HG03354 (cell line): ENCODE data around the gene B3GNT3.

Source experiments
- ATAC-seq: cut with Tn5 transposase; IDR thresholded peaks from one replicate; pipeline ENCODE4 v1.9.1; 2021; ENCODE audit warnings: mild to moderate bottlenecking; ENCODE audit not compliant: unreplicated experiment, poor library complexity, severe bottlenecking

The B3GNT3 gene

GRCh38 chr19:17794731-17795494 is at the start of gene B3GNT3:
B3GNT3 (plus strand) TSS chr19:17795138; CDS start chr19:17807808, 12,670 bp downstream.
- ATAC-seq: no peak

- ATAC-seq: peak; percentile 74
Measured at GRCh38 chr19:17747205-17748098, 47.5 kb upstream of the B3GNT3 start.

DNA sequence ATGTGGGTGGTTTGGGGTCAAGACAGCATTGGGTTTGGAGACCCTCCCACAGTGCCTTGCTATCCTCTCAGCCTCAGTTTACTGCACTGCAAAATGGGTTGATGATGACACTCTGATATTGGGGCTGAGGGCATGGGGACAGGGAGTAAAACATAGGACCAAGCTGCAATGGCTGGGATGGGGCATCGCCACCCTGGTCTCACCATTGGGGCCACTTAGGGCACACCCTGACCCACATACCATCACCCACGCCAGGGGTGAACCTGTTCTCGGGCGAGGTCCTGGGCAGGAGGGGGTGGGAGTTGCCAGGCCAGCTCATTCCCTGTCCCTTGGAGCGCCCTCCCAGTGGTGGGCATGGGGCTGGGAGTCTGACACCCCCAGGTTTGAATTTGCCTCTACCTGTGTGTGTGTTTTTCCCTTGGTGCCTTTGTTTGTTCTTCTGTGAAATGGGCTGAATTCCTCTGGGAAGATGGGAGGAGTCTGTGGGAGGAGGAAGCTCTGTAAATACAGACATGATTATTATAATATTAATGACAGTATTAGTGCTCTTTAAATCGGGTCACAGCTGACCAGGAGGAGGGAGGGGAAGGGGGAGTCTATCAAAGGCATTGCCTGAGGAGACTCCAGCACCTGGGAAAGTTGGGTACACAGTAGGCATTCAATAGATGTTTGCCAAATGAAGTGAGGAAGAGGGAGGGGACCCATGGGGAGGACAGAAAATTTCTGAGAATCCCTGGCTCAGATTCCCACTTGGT is 45.9 kb upstream of the B3GNT3 start:
- ATAC-seq: no peak

DNA sequence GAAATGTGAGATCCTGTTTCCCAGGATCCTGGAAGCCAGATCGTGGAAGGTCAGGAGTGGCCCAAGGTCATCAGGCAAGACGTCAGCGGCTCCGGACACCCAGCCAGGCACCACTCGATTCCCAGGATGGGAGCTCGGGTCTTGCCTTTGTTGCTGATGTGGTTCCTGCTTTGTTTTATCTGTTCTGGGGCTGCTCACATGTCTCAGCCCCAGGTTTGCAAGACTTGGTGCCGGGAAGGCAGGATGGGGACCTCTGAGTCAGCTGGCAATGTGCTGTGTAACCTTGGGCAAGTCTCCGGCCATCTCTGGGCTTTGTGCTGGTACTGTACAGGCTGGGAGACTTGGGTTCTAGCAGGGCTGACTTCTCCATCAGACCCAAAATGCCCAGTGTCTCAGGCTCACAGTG is 45.0 kb upstream of the B3GNT3 start:
- no peak for ATAC-seq

DNA sequence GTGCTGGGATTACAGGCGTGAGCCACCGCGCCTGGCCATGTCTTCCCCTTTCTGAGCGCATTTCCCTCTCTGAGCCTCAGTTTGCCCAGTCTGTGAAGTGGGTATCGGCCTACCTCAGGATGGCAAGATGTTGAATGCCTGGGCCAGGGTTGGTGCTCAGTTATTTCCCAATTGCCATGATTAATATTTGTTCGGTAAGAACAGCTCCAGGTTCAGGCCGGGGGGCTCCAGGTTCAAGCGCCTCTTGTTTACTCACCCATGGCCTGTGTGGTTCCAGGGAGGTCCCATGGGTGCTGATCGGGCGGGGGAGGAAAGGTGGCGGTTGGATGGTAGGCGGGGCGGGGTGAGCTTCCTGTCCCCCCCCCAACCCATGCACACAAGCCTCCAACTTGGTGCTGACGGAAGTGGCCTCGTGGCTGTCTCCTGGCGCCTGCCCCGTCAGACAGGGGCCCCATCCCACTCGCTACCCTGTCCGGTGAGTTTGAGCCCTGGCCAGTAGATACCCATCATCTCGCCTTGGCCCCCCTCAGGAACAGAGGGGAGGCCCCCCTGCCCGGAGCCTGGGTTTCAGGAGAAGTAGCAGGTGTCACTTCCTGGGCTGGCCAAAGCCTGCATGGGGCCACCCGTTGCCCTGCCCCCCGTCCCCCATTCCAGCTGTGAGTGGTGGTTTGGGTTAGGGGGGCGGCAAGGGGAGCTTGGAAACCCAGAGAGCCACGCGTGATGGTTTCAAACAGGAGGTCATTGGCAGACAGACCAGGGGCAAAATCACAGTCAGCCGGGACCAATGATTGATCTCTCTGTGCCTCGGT is 43.6 kb upstream of the B3GNT3 start, which contains the start of gene FCHO1:
Gene FCHO1, plus strand, starts transcription at position 375 of the 809 bp plus-strand sequence. CDS start 3,688 bp downstream, outside the sequence.
- ATAC-seq: peak; percentile 41

GRCh38 chr19:17751912-17752273 is 43.0 kb upstream of the B3GNT3 start:
- ATAC-seq: no peak

- ATAC-seq: no peak
Measured at GRCh38 chr19:17752865-17753639, 41.9 kb upstream of the B3GNT3 start.

- no peak for ATAC-seq
Measured at GRCh38 chr19:17753976-17754375, 41.0 kb upstream of the B3GNT3 start.

DNA sequence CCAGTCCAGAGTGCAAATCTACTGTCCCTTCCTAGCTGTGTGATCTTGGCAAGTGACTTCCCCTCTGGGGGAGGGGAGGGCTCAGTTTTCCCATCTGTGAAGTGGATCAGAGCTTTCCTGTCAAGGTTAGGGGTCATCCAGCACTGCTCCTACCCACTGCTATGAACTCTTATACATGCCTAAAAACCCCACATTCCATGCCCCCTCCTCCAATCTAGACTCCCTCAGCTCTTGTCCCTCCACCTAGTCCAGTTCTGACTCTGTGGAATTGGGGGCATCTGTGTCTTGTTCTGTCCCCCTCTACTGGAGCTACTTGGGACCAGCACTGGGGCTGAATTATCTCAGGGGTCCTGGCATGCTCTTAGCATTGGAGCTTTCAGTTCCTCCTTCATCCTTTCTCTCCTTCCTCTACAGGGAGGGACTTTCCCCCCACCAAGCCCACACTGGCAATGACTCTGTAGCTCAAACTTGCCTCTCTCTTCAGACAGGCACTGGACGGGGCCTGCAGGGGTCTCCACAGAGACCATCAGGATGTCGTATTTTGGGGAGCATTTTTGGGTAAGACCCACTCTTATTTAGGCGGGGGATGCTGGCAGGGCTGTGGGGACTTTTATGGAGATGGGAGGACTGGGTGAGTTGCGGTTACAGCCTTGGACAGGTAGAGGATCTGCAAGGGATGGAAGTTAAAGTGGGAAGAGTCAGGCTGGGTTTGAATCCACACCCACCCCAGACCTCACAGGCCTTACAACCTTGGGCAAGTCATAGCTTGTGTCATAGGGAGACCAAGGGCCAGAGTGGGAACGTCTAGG is 40.1 kb upstream of the B3GNT3 start:
- peak; percentile 54 for ATAC-seq

- ATAC-seq: no peak
Measured at GRCh38 chr19:17755443-17755890, 39.5 kb upstream of the B3GNT3 start.

DNA sequence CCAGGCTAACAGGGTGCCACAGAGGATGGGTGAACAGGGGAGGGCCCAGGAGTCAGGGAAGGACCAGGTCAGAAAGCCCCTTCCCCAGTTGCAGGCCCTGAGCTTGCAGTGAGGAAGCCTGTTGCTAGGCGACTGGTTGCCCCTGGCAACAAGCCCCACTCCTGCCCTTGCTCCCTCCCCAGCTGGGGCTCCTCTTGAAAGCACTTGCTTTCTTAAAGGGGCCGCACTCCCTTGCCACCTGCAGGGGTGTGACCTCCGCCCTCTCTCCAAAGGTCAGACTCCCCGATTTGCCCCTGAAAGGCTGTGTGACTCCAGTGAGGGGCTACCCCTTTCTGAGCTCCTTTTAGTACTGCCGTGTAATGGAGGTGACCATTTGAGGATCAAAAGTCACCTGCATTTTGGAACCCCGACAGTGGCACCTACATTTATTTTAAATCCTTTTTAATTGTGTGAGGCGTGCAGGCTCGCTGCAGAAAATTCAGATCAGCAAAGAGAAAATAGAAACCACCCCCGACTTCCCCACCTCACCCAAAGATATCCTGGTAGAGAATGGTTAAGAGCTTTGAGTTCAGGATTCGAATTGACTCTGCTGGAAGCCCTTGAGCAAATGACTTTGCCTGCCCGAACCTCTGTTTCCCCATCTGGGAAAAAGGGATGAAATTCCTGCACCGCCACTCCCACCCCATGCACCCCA is 38.8 kb upstream of the B3GNT3 start:
- ATAC-seq: no peak

GRCh38 chr19:17757125-17757524 is 37.8 kb upstream of the B3GNT3 start:
- ATAC-seq: no peak

- no peak for ATAC-seq
Measured at GRCh38 chr19:17758515-17758914, 36.4 kb upstream of the B3GNT3 start.

- ATAC-seq: no peak
Measured at GRCh38 chr19:17761148-17761547, 33.8 kb upstream of the B3GNT3 start.

DNA sequence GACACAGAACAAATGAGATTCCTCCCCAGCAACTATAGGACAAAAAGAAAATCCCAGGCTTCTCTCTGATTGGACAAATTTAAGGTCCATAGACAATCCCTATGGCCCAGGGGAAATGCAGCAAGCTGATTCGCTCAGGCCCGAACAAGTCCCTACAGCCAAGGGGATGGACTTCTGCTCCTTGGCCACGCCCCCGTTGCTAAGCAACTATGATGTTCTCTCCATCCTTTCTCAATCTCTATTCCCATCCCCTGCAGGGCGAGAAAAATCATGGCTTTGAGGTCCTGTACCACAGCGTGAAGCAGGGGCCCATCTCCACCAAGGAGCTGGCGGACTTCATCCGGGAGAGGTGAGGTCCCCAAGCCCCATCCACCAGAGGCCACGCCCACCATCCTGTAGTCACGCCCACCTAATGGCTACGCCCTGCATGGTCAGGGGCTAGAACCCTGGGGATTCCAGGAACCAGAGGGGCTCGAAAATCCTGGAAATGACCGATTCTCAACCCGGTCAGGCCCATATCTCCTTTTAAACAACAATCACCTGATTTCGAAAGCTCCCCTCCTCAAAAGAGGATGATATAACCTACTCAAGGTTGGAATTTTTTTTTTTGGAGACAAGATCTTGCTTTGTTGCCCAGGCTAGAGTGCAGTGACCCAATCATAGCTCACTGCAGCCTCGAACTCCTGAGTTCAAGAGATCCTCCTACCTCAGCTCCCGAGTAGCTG is 32.3 kb upstream of the B3GNT3 start:
- no peak for ATAC-seq

GRCh38 chr19:17764348-17764747 is 30.6 kb upstream of the B3GNT3 start:
- ATAC-seq: no peak
